ENCODE data around the gene TMEM134.

Gene TMEM134

DNA sequence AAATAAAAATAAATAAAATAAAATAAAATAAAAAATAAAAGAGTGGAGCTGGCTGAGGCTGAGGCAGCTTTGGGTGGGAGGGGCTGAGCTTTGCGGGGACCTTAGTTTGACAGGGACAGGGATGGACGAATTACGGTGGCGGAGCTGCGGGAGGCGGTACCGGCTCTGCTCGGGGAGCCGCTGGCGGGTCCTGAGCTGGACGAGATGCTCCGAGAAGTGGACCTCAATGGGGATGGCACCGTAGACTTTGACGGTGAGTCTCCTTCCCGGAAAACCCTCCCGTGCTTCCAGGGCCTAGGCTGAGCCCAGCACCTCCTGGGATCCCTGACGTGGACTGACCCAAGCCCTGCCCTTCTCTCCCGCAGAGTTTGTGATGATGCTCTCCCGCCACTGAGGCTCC, 10.8 kb downstream of the TMEM134 start:
- DNase-seq (ENCODE audit: low spot score): no peak

DNA sequence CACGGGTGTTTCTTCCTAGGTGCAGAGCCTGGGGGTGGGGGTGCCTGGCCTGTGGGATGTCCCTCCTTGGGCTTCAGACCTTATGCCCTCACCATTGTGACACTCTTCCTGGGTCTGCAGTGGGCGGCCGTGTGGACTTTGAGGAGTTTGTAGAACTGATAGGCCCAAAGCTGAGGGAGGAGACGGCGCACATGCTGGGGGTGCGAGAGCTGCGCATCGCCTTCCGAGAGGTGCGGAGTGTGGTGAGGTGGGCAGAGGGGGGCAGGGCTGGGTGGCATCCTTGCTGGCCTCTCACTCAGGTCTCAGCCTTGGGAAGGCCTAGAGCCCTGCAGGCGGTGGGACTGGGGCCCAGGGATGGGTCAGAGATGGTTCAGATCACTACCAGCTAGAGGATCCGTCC, 11.6 kb downstream of the TMEM134 start:
- no peak for DNase-seq (ENCODE audit: low spot score)

DNA sequence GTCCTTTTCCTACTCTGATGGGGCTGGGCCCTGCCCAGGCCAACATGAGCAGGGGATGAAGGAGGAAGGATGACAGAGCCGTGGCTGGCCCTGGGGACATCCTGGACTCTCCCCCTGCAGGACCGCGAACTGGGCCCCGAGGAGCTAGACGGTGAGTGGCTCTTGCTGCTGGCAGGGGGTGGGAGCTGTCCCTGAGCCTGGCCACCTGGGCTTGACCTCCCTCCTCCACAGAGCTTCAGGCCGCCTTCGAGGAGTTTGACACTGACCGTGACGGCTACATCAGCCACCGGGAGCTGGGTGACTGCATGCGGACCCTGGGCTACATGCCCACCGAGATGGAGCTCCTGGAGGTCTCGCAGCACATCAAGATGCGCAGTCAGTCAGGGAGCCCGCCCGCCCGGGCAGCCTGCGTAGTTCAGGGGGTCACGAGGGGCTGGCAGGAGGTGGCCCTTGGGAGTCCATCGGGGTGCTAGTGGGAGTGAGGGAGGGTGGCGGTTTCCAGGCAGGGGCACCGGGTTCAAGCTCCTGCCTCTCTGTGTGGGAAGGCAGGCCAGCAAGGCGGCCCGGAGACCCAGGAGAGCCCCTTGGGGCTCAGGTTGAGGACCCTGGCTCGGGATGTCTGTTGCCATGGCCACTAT, 12.9 kb downstream of the TMEM134 start:
- no peak for DNase-seq (ENCODE audit: low spot score)

DNA sequence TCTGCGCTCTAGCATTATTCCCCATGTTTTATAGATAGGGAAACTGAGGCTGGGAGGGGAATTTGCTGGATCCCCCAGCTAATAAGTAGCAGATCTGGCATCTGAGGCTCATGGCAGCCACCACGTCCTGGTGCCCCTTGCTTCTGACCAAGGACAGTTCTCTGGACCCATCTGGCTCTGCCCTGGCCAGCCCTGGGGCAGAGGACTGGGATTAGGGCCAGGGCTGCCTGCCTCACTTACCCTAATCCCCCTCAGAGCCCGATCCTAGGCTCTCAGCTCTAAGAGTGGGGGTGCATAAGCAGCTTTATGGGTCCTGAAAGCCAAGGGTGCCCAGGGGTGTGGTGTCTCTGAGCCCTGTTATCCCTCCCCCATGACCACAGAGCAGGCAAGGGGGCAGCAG, 14.0 kb downstream of the TMEM134 start, which contains the start of gene CABP4:
CABP4 (plus strand) TSS at position 301 of the 400 bp plus-strand sequence; CDS start at position 371, 70 bp downstream.
- no peak for DNase-seq (ENCODE audit: low spot score)

DNA sequence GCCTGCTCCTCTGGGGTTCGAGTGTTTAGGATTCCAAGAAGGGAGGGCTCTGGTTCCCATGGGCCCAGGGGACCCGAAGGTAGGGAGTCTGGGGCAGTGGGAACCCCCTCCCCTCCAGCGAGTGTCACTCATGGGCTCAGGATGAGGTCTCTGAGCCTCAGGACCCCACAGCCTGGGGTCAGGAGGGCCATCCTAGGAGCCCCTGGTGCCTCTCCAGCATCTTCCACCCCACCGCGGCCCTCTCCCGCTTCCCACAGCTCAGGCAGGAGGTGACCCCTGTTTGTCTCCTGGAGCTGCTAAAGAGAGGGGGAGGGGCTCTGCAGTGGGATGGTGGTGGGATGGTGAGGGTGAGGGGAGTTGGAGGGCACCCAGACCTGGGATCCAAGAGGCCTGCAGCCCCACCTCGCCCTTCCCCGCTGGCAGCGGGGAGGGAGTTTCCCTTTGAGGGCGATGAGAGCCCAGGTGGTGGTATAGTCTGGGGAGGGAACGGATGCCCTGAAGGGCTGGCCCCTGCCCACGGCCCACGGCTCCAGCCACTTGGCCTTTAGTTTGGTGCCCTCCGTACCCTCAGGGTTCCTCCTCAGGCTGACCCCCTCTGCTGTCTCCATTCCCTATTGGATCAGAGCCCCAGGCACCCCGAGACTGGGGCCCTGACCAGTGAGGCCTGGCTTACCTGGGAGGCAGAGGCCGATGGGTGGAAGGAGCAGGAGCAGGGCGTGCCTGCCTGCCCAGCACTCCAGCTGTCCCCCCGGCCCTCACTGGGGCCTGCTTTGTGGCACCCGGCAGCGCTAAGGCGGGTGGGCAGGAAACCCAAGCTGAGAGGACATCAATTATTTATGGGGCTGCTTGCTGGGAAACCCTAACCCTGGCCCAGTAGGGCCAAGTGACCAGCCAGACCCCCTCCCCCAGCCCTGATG, 15.0 kb downstream of the TMEM134 start:
- DNase-seq (ENCODE audit: low spot score): no peak

DNA sequence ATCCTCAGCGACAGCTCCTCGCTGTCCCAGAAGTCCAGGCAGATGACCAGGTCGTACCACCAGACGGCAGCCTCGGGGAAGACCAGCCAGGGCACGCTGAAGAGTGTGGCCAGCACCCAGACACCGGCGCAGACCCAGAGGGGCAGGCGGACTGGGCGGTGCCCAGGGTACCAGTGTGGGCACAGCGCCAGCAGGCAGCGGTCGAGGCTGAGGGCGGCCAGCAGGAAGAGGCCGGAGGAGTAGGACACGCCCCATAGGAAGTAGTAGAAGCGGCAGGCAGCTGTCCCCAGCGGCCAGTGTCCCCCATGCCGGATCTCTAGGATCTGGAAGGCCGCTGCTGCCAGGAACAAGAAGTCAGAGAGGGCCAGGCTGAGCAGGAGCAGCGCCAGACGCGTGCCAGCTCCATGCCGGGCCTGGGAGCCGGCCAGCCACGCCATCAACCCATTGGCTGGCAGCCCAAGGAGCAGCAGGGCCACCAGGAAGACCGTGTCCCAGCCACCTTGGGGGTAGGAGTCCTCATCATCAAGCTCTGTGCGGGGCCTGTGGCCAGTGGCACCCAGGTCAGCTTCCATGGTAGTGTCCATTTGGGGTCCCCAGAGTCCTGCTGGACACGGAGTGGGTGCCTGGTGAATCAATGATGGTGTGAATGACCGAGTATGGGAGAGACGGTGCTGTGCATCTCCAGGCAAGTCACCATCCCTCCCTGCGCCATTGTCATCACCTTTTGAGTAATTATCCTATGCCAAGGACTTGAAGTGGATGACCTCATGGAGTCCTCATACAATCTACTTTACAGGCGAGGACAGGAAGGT, 16.7 kb downstream of the TMEM134 start, which contains the start of gene GPR152:
GPR152 (minus strand) TSS at position 589 of the 812 bp plus-strand sequence; CDS start at position 584, 5 bp downstream.
- DNase-seq (ENCODE audit: low spot score): no peak

DNA sequence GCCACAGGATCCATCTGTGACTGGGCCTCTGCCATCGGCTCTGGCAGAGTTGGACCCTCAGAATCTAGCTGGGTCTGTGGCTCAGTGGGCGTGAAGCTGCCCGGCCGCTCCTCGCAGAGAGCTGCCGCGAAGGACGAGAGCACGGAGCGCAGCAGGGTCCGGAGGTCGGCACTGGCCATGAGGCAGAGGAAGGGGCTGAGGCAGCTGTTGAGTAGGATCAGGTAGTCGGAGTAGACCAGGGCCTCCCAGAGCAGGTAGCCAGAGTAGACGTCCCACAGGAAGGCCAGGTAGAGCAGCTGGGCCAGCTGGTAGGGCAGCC, 17.4 kb downstream of the TMEM134 start:
- no peak for DNase-seq (ENCODE audit: low spot score)

DNA sequence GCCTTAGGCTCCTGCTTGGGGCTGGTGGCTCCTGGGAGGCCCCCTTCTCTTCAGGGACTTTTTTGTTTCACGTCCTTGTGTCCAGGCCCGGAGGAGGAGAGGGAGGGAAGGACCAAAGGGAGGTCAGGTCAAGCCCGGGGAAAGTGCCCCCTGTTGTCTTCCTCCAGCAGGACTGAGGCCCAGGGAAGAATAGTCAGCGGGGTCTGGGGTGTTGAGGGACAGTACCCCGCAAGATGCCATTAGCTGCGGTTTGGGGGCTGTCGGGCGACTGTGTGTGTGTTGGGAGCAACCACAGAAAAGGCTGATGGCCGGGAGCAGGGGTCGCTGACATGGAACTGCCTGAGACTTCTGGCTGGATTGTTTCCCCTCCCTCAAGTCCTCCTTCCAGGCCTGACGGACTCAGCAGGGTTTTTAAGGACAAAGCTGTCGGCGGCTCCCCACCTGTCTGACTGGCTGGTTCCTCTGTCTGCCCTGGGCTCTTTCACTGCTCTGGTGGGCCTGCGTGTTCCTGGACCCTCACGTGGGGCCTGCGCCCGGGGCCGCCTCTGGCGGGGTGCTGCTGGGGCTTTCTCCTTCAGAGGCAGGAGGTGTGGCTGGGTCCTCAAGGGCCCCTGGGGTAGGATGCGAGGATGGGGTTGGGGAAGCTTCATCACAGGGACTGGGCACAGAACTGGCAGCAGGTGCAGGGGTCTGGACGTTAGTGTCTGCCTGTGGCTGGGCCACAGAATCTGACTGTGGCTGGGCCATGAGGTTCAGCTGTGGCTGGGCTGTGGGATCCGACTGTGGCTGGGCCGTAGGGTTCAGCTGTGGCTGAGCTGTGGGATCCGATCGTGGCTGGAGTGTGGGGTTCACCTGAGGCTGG, 18.0 kb downstream of the TMEM134 start:
- no peak for DNase-seq (ENCODE audit: low spot score)

DNA sequence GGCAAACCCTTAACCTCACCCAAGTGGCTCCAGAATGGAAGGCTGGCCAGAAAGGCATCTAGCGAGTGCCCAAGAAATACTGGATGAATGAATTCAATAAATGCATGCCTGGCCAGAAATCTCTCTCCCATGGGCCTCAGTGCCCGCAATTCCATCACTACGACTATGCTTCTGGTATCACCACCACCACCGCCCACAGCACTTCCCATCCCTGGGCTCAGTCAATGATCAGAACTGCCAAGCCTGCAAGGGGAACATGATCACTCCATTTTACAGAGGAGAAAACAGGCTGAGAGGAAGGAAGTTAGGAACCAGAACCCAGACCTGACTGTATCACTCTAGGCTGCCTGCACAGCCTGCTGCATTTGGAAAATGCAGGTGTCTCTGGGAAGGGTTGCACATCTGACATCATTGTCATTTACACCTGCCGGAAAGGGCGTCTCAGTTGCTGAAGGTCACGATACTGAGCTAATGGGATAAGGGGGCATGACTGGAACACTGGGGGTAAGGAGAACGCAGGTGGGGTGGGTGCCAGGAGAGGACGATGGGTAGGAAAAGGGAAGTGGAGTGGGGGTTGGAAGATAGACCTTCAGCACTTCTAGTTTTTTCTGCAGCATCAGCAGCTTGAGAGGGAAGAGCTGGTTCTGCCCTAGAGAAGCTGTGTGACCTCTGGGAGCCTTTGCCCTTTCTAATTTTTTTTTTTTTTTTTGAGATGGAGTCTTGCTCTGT, 19.8 kb downstream of the TMEM134 start:
- DNase-seq (ENCODE audit: low spot score): no peak

DNA sequence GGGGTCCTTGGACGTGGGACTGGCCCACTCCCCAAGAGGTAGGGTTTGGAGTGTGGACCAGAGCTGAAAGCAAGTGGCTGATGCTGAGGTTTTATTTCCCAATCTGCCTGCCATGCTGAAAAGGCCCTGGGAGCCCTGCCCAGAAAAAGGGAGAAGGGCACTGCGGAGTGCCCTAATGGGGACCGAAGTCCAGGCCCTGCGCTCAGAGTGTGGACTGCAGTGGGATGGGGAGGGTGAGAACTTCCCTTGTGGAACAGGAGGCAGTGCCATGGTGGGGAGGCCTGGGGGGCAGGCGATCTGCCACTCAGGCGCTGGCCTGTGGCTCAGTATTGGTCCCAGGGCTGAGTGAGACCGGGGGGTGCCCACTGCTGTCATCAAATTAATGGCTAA, 20.8 kb downstream of the TMEM134 start:
- no peak for DNase-seq (ENCODE audit: low spot score)

DNA sequence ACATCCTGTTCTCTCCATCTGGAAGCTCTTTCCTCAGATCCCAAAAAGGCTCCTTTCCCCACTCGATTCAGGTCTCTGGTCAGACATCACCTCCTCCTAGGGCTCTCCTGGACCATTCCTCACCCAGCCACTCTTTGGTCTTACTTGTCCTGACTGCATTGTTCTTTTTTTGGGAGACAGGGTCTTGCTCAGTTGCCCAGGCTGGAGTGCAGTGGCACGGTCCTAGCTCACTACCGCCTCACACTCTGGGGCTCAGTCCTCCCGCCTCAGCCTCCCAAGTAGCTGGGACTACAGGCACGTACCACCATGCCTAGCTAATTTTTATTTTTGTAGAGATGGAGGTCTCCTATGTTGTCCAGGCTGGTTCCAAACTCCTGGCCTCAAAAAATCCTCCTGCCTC, 23.5 kb downstream of the TMEM134 start:
- DNase-seq (ENCODE audit: low spot score): no peak

DNA sequence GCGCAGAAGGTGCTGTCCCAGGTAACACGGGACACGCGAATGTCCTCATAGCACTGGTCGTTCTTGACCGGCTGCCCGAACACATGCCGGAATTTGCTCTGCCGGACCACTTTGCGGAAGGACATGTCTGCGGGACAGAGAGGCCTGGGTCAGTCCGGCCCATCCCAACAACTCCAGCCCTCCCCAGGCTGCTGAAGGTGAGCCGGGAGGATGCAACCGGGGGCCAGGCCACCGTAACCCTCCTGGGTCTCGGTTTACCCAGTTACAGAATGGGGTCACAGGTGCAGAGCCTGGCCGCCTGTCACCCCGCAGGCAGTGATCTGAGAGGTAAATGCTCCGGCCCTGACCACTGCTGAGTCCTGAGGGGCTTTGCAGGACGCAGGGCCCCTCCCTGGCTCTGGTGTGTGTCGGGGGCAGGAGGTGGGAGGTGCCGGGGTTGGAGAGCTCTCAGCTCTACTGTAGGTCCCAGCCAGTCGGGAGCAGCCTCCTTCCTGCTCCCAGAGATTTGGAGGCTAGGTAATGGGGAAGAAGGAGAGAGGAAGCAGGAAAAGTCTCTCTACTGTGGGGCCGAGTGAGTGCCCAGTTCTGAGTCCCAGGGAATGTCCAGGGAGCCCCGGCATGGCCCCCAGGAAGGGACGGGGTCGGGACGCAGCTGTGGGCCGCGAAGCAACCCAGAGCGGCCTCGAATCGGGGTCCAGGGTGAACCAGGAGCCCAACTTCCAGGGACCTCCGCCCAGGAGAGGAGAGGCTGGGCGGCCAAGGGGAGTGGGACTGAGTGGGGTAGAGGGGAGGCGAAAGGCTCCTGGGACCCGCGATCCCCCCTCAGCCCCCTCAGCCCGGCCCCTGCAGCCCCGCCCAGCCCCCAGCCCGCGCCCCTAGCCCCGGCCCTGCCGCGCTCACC, 26.3 kb downstream of the TMEM134 start:
- DNase-seq (ENCODE audit: low spot score): no peak

DNA sequence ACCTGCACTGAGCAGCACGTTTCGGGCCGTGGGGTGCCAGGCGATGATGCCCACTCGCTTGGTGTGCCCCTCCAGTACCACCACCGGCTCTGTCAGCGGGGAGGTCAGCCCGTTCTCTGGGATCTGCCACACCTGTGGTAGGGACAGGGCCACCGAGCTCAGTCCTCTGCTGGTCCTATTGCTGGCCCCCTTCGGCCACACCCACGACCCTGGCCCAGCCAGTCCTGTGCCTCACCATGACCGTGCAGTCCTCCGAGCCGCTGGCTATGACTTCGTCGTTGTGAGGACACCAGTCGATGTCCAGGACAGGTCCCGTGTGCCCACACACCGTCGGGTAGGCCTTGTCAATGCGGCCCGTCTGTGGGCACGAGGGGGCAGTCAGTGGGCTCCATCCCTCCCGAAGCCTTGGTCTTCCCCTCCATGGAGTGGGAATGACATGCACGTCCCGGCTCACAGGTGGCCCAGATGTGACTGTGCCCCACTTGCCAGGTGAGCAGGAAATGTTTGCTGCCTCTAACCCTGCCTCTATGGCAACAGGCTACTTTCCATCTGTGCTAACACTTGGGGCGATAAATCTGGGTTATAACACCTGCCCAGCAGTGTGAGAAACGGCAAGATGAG, 27.2 kb downstream of the TMEM134 start:
- peak; percentile 64 for DNase-seq (ENCODE audit: low spot score)

DNA sequence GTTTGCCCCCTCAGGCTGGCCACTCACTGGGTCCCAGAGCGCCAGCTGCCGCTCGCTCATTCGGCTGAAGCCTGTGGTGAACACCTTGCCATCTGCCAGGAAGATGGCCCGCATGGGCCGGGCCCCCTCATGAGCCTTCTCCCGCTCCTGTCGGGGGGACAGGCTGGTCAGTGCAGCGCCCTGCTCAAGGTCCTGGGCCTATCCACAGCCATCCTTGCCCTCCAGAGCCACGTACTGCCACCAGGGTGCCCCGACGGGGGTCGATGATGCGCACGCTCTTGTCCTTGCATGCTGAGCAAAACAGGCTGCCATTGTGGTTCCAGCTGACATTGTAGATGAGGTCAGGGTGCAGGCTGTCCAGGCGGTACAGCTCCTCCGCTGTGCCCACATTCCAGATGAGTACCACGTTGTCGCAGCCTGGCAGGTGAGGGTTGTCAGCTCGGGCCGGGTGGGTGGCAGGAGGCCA, 27.9 kb downstream of the TMEM134 start:
- DNase-seq (ENCODE audit: low spot score): no peak

DNA sequence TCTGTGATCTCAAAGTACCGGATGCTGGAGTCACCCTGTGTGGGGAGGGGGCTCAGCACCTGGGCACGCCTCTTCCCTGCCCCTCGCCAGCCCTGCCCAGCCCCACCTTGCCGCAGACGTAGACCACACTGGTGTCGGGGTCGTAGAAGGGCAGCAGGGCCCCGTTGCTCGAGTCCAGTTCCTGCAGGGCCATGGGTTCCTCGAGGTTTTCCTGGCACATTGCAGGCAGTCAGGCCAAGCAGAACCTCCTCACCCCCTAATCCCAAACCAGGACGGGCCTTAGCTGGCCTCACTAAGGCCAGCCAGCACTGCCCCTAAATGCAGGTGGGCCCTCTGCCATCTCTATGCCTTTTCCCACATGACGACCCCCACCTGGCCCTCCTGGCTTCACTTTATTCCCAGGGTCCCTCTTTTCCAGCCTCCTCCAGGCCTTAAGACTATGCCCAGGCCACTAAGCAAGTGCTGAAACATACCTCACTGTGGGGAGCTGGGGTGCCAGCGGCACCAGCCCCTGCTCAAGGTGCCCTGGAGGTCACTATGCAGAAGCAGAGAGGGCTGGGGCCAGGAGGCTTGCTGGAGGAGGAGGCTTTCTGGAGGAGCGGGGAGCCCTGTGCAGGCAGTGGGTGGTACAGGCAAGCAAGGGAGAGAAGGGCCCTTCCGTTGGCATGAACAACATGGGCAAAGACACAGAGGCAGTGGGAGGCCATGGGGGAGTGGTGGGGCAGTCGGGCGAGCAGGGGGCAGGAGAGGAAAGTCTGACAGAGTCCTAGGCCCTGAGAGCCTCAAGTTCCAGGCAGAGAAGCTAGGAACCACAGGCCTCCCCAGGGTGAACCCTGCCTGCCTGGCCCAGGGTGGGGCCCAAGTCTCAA, 28.6 kb downstream of the TMEM134 start:
- DNase-seq (ENCODE audit: low spot score): no peak

DNA sequence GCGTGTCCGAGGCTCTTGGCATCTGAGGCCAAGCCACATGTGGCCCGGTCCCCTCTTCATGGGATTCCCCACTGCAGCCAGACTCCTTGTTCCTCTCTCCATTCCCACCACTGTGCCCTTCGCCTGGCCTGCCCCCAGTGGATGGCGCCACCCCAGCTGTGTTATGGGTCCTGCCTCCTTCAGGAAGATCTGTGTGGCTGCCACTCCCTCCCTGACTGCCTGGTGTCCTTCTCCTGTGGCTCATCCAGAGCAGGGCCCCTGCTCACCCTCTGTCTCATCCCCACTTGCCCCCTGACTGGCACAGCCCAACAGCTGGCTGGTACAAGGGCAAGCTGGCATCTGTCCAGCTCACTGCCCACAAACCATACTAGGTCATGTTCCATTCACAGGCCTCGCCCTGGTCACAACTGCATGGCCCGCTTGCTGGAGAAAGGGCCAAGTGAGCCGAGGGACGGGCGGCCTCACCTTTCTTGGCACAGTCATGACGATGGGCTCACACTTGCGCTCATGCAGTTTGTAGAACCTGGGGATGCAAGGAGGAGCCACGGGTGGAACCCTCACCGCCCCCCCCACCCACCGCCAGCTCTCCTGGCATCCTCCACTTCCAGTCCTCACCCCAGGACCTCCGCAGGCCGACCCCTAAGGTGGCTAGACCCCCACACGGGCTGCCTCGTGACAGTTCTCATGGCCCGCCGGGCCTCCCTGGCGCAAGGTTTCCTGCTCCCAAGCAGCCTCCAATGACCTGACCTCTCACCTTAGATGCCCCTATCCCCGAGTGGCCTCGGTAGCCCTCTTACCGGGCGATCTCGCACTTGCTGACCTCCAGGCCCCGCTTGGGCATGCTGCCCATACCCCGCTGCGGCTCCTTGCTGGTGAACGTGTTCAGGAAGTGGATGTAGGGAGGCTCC, 29.5 kb downstream of the TMEM134 start:
- no peak for DNase-seq (ENCODE audit: low spot score)

Data from NAMALWA (cell line).